Caco-2 (cell line): Measurements from ENCODE around the gene KIF22. TPM values are rescaled to one million over a fixed set of nuclear protein-coding genes. Genes with fewer than 3 reads are reported as not detected.

Source experiments
- BruUV-seq: library from RNA; stranded (reverse); fragments of 400-500 nt; replicated peaks from 2 replicates; lab custom pipeline; 2021; lab: Mats Ljungman, UMichigan
- CTCF ChIA-PET: fragments of 300-600 bp; sonication (Branson Sonifier 250); formaldehyde crosslinking; loops from one replicate; lab custom pipeline; 2022; ENCODE audit warnings: antibody characterized with exemption; lab: Charles Lee
- POLR2A ChIA-PET: fragments of 300-600 bp; sonication (Branson Sonifier 250); formaldehyde crosslinking; loops from one replicate; lab custom pipeline; 2022; ENCODE audit warnings: antibody characterized with exemption; lab: Charles Lee
- DNase-seq, 2 experiments: peaks; one replicate each; pipeline versions ENCODE4 v3.0.0 to v3.0.0-alpha.2; 2020 to 2022
- H3K27me3 ChIP-seq: replicated peaks from 2 replicates; pipeline ENCODE4 v1.6.0; 2011; ENCODE audit warnings: low read length; ENCODE audit not compliant: control insufficient read depth, insufficient read depth
- H3K36me3 ChIP-seq: 2 replicates; pipeline ENCODE4 v1.5.1; 2011; ENCODE audit warnings: low read length; ENCODE audit not compliant: control insufficient read depth, insufficient read depth
- H3K4me1 ChIP-seq: fragments of 250-450 bp; sonication (Bioruptor Pico); 2 replicates; pipeline ENCODE4 v1.5.1; 2020; ENCODE audit warnings: mild to moderate bottlenecking
- H3K4me3 ChIP-seq: 2 replicates; pipeline ENCODE4 v1.5.1; 2011; ENCODE audit warnings: low read depth, mild to moderate bottlenecking, control low read depth, low read length
- H3K9me3 ChIP-seq: fragments of 250-450 bp; sonication (Bioruptor Pico); 2 replicates; pipeline ENCODE4 v1.5.1; 2020; ENCODE audit warnings: mild to moderate bottlenecking, moderate library complexity
- H3K27ac Mint-ChIP-seq: one replicate; pipeline ENCODE4 v1.8.0; 2022; ENCODE audit warnings: mixed read lengths; ENCODE audit not compliant: unreplicated experiment
- H3K27me3 Mint-ChIP-seq: one replicate; pipeline ENCODE4 v1.8.0; 2022; ENCODE audit warnings: mixed read lengths; ENCODE audit not compliant: insufficient read depth, unreplicated experiment
- H3K36me3 Mint-ChIP-seq: one replicate; pipeline ENCODE4 v1.8.0; 2022; ENCODE audit warnings: mild to moderate bottlenecking, mixed read lengths; ENCODE audit not compliant: insufficient read depth, unreplicated experiment
- H3K4me1 Mint-ChIP-seq: one replicate; pipeline ENCODE4 v1.8.0; 2022; ENCODE audit warnings: low read depth, mixed read lengths; ENCODE audit not compliant: unreplicated experiment
- H3K4me3 Mint-ChIP-seq: one replicate; pipeline ENCODE4 v1.8.0; 2022; ENCODE audit warnings: mild to moderate bottlenecking, moderate library complexity, mixed read lengths; ENCODE audit not compliant: unreplicated experiment
- H3K9me3 Mint-ChIP-seq: one replicate; pipeline ENCODE4 v1.8.0; 2022; ENCODE audit warnings: mixed read lengths; ENCODE audit not compliant: unreplicated experiment
- CTCF ChIP-seq, 2 experiments: fragments of 200-600 bp in 1 of 2; IDR thresholded peaks; 1 replicate in 1 of 2; 2 replicates in 1 of 2; pipeline versions ENCODE4 v1.5.1 to v1.8.0; 2011 to 2022; ENCODE audit warnings: antibody characterized with exemption in 1 of 2, control low read depth in 1 of 2, inconsistent platforms in 1 of 2, low read depth in 1 of 2, low read length in 1 of 2, mild to moderate bottlenecking in 1 of 2, moderate library complexity in 1 of 2; ENCODE audit not compliant: insufficient read depth in 1 of 2, severe bottlenecking in 1 of 2, unreplicated experiment in 1 of 2
- intact Hi-C: fragments of 100-400 bp; cut with micrococcal nuclease; formaldehyde crosslinking; loops from one replicate; pipeline ENCODE4 v1.10.0; 2022; ENCODE audit not compliant: unreplicated experiment
- total RNA-seq: library from RNA; stranded (reverse); gene quantifications from 2 replicates; pipeline ENCODE4 v1.2.3, GENCODE V29; 2022

The KIF22 gene
- total RNA-seq, 1 experiment from 2014 or later, result 152 TPM

- peaks cover 65% of the 10 kb centered on the region for H3K36me3 Mint-ChIP-seq
- peaks cover 47% of the 10 kb centered on the region for H3K4me1 Mint-ChIP-seq
These were observed 24.6 kb downstream of the KIF22 start for GRCh38 chr16:29815032-29815721.

GRCh38 chr16:29815793-29816693, 25.5 kb downstream of the KIF22 start, which contains the start of gene PAGR1:
Gene PAGR1, plus strand, starts transcription at chr16:29816152. Its CDS starts 374 bp downstream, at chr16:29816526.
- POLR2A ChIA-PET, result interaction anchor here (1.0 to 1.8 kb wide), 4 partner anchors 9 to 157 kb away, joined by 5 to 10 read pairs (median 6); partner anchors contain the start of genes KIF22 and TAOK2
- Mint-ChIP-seq H3K4me3 (peak within 1 kb of the TSS; percentile 89), H3K4me1 (peaks cover 41% of the 10 kb centered on the region), H3K9me3 (no peaks in the 10 kb centered on the region), H3K36me3 (peaks cover 62% of the 10 kb centered on the region), H3K27me3 (no peaks in the 10 kb centered on the region), H3K27ac (peak within 1 kb of the TSS; percentile 93)
- Histone ChIP-seq H3K4me3 (peak within 1 kb of the TSS; percentile 69), H3K36me3 (no peaks in the 10 kb centered on the region; the same call in 1 of the 2 replicates), H3K27me3 (no peaks in the 10 kb centered on the region), H3K4me1 (peaks cover 14% of the 10 kb centered on the region), H3K9me3 (no peaks in the 10 kb centered on the region)
- BruUV-seq, result TSS peak; percentile 72
- peak; percentile 97 to 98 for DNase-seq
- CTCF ChIA-PET, result interaction anchor here (0.5 to 2.8 kb wide), 14 partner anchors 8 to 216 kb away, joined by 3 to 22 read pairs (median 4); partner anchors contain the start of genes KIF22, MAZ and SEZ6L2
- TF ChIP-seq CTCF (IDR thresholded peaks at IDR 0.05; ENCODE audit: insufficient read depth in 1 of 2, low read depth in 1 of 2, low read length in 1 of 2, severe bottlenecking in 1 of 2, unreplicated experiment in 1 of 2), result peak; percentile 92 to 94
- intact Hi-C loops, result loop anchor here (1.0 to 10.0 kb wide), 6 partner anchors 13 to 205 kb away; partner anchors contain the start of genes ASPHD1, CDIPT, HIRIP3 and INO80E

More at GRCh38 chr16:29815032-29815721, 24.6 kb downstream of the KIF22 start:
- TF ChIP-seq CTCF (IDR thresholded peaks at IDR 0.05; ENCODE audit: insufficient read depth in 1 of 2, low read depth in 1 of 2, low read length in 1 of 2, severe bottlenecking in 1 of 2, unreplicated experiment in 1 of 2), result no peak
- Histone ChIP-seq H3K4me3 (peak overlapping the region; percentile 69), H3K27me3 (no peaks in the 10 kb centered on the region), H3K4me1 (peaks cover 23% of the 10 kb centered on the region), H3K9me3 (no peaks in the 10 kb centered on the region), H3K36me3 (no peaks in the 10 kb centered on the region; the same call in 1 of the 2 replicates)
- POLR2A ChIA-PET, result interaction anchor here (1.0 to 1.8 kb wide), 3 partner anchors 8 to 25 kb away, joined by 6 to 10 read pairs (median 7); partner anchors contain the start of gene KIF22
- Mint-ChIP-seq H3K4me3 (peak overlapping the region; percentile 89), H3K27me3 (no peaks in the 10 kb centered on the region), H3K9me3 (no peaks in the 10 kb centered on the region), H3K27ac (peak overlapping the region; percentile 93)
- CTCF ChIA-PET, result interaction anchor here (0.7 to 2.8 kb wide), 12 partner anchors 8 to 217 kb away, joined by 3 to 22 read pairs (median 6); partner anchors contain the start of genes KIF22 and MAZ
- BruUV-seq, result no TSS peak
- no peak for DNase-seq
- intact Hi-C loops, result loop anchor here (5.0 to 10.0 kb wide), 2 partner anchors 87 to 180 kb away; partner anchors contain the start of genes ASPHD1, HIRIP3 and INO80E
